ENCODE measurements around the gene SLC25A29. TPM values are rescaled to one million over a fixed set of nuclear protein-coding genes. Genes with fewer than 3 reads are reported as not detected.

Gene SLC25A29
- total and polyA plus RNA-seq, 12 donors: 9.0 to 277 (median 88.4) TPM

GRCh38 chr14:100282083-100282350, 24.2 kb downstream of the SLC25A29 start:
- Histone ChIP-seq H3K4me3 (no peak overlapping the region), H3K4me1 (replicated peaks in 1 of 2) (peaks cover 13 to 42% of the 10 kb centered on the region in 2 donors), H3K27ac (peak overlapping the region in 1 of 5 donors; percentile 20), H3K9me3 (replicated peaks in 1 of 3) (no peaks in the 10 kb centered on the region), H3K36me3 (replicated peaks in 1 of 2) (peaks cover 0 to 7% of the 10 kb centered on the region in 2 donors), H3K27me3 (no peaks in the 10 kb centered on the region)
- 94 to 100% (median 96%) methylated on average over 7 of the region's 7 CpGs for WGBS, 4 donors
- DNase-seq: peak in 2 of 7 donors; percentile 20 to 45
- TF ChIP-seq, protein P1, sequence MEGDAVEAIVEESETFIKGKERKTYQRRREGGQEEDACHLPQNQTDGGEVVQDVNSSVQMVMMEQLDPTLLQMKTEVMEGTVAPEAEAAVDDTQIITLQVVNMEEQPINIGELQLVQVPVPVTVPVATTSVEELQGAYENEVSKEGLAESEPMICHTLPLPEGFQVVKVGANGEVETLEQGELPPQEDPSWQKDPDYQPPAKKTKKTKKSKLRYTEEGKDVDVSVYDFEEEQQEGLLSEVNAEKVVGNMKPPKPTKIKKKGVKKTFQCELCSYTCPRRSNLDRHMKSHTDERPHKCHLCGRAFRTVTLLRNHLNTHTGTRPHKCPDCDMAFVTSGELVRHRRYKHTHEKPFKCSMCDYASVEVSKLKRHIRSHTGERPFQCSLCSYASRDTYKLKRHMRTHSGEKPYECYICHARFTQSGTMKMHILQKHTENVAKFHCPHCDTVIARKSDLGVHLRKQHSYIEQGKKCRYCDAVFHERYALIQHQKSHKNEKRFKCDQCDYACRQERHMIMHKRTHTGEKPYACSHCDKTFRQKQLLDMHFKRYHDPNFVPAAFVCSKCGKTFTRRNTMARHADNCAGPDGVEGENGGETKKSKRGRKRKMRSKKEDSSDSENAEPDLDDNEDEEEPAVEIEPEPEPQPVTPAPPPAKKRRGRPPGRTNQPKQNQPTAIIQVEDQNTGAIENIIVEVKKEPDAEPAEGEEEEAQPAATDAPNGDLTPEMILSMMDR (IDR thresholded peaks at IDR 0.05): no peak
- no peak for TF ChIP-seq POLR2A (IDR thresholded peaks at IDR 0.05)
- intact Hi-C loops (cut with DNase I): no loop called here

GRCh38 chr14:100281286-100282082, 24.8 kb downstream of the SLC25A29 start:
- WGBS, 4 donors: 71 to 80% (median 76%) methylated on average over 8 to 11 of the region's 11 CpGs
- TF ChIP-seq POLR2A (IDR thresholded peaks at IDR 0.05): no peak
- TF ChIP-seq, protein P1 (IDR thresholded peaks at IDR 0.05): no peak

DNA sequence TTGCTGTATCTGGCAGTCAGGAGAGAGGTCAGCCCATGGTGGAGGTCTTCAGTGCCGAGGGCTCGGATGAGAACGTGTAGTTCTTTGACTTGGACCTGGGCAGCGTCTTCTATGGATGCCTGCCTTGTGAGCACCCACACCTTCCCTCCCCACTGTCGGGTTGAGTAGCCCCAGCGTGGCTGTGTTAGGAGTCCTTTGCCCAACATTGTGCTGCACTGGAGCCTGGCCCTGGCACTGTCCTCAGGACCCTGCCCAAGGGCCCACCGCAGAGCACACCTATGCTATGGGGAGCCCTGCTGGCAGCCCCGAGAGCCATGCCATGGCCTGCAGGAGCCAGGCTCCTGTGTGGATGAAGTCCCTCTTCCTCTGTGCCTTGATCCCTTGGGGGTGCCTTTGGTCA, 26.7 kb downstream of the SLC25A29 start:
- Histone ChIP-seq H3K27me3 (no peaks in the 10 kb centered on the region), H3K27ac (peak overlapping the region in 1 of 5 donors; percentile 13), H3K4me1 (replicated peaks in 1 of 2) (peaks cover 0 to 29% of the 10 kb centered on the region in 2 donors), H3K4me3 (no peak overlapping the region), H3K36me3 (replicated peaks in 1 of 2) (peaks cover 0 to 15% of the 10 kb centered on the region in 2 donors), H3K9me3 (replicated peaks in 1 of 3) (no peaks in the 10 kb centered on the region)
- peak in 3 of 7 donors; percentile 10 to 52 (median 19) for DNase-seq
- TF ChIP-seq, protein P1 (IDR thresholded peaks at IDR 0.05): no peak
- no peak for TF ChIP-seq POLR2A (IDR thresholded peaks at IDR 0.05)
- intact Hi-C loops (cut with DNase I): loop anchor here in 1 of 2 donors (5.0 kb wide), 1 partner anchor 37 kb away; no protein-coding TSS in a partner anchor
- 91 to 100% (median 94%) methylated on average over 2 to 8 of the region's 8 CpGs for WGBS, 4 donors

More at GRCh38 chr14:100281286-100282082, 24.8 kb downstream of the SLC25A29 start:
- H3K4me1 ChIP-seq (replicated peaks in 1 of 2): peaks cover 7 to 38% of the 10 kb centered on the region in 2 donors
- H3K4me3 ChIP-seq: no peak overlapping the region
- peaks cover 0 to 12% of the 10 kb centered on the region in 2 donors for H3K36me3 ChIP-seq (replicated peaks in 1 of 2)
- H3K27me3 ChIP-seq: no peaks in the 10 kb centered on the region
- H3K9me3 ChIP-seq (replicated peaks in 1 of 3): no peaks in the 10 kb centered on the region
- DNase-seq: peak in 3 of 7 donors; percentile 23 to 52 (median 27)
- intact Hi-C loops (cut with DNase I): no loop called here
- peak overlapping the region in 1 of 5 donors; percentile 20 for H3K27ac ChIP-seq

- no peak for DNase-seq
- no peaks in the 10 kb centered on the region for H3K9me3 ChIP-seq (replicated peaks in 1 of 3)
- peaks cover 0 to 26% of the 10 kb centered on the region in 2 donors for H3K4me1 ChIP-seq (replicated peaks in 1 of 2)
- peaks cover 0 to 15% of the 10 kb centered on the region in 2 donors for H3K36me3 ChIP-seq (replicated peaks in 1 of 2)
- H3K27ac ChIP-seq: no peak overlapping the region
- TF ChIP-seq, protein P1 (IDR thresholded peaks at IDR 0.05): no peak
- TF ChIP-seq POLR2A (IDR thresholded peaks at IDR 0.05): no peak
- H3K27me3 ChIP-seq: no peaks in the 10 kb centered on the region
- intact Hi-C loops (cut with DNase I): loop anchor here in 1 of 2 donors (5.0 kb wide), 1 partner anchor 37 kb away; no protein-coding TSS in a partner anchor
- WGBS, 4 donors: 65 to 85% (median 74%) methylated on average over 2 of the region's 2 CpGs
- no peak overlapping the region for H3K4me3 ChIP-seq
These were observed 27.1 kb downstream of the SLC25A29 start for GRCh38 chr14:100279133-100279532.

Data from adrenal gland (tissue), 12 donors.